ENCODE data around the gene CLDN1.

The CLDN1 gene

GRCh38 chr3:190286014-190286413, 36.2 kb downstream of the CLDN1 start:
- H3K9me3 ChIP-seq (ENCODE audit: insufficient read depth, low read length, severe bottlenecking): peaks cover 8% of the 10 kb centered on the region
- no peak overlapping the region for H3K4me2 ChIP-seq (ENCODE audit: insufficient read depth, low read length)
- TF ChIP-seq, protein P1, sequence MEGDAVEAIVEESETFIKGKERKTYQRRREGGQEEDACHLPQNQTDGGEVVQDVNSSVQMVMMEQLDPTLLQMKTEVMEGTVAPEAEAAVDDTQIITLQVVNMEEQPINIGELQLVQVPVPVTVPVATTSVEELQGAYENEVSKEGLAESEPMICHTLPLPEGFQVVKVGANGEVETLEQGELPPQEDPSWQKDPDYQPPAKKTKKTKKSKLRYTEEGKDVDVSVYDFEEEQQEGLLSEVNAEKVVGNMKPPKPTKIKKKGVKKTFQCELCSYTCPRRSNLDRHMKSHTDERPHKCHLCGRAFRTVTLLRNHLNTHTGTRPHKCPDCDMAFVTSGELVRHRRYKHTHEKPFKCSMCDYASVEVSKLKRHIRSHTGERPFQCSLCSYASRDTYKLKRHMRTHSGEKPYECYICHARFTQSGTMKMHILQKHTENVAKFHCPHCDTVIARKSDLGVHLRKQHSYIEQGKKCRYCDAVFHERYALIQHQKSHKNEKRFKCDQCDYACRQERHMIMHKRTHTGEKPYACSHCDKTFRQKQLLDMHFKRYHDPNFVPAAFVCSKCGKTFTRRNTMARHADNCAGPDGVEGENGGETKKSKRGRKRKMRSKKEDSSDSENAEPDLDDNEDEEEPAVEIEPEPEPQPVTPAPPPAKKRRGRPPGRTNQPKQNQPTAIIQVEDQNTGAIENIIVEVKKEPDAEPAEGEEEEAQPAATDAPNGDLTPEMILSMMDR (IDR thresholded peaks at IDR 0.05; ENCODE audit: borderline replicate concordance, extremely low read depth, low read length, poor library complexity, severe bottlenecking): no peak
- no peak for TF ChIP-seq EZH2 (IDR thresholded peaks at IDR 0.05; ENCODE audit: borderline replicate concordance, low read depth, low read length, severe bottlenecking)
- H3K27me3 ChIP-seq (ENCODE audit: insufficient read depth, low read length, poor library complexity): no peaks in the 10 kb centered on the region
- no peak overlapping the region for H3K4me3 ChIP-seq (ENCODE audit: low read depth in 1 of 2, low read length in 2 of 2)
- no peak overlapping the region for H3K9ac ChIP-seq (ENCODE audit: low read depth, low read length)
- no peaks in the 10 kb centered on the region for H3K79me2 ChIP-seq (ENCODE audit: insufficient read depth, low read length)
- no peaks in the 10 kb centered on the region for H3K4me1 ChIP-seq (ENCODE audit: insufficient read depth, low read length)
- ATAC-seq (ENCODE audit: insufficient read depth, low read depth) (no peak), DNase-seq (no peak)
- H4K20me1 ChIP-seq (ENCODE audit: insufficient read depth, low read length): no peaks in the 10 kb centered on the region
- no peak overlapping the region for H3K27ac ChIP-seq (ENCODE audit: low read length)
- no peak overlapping the region for H2AFZ ChIP-seq (ENCODE audit: low read depth, low read length)
- no peaks in the 10 kb centered on the region for H3K36me3 ChIP-seq (ENCODE audit: insufficient read depth, low read length)

GRCh38 chr3:190281308-190282051, 40.8 kb downstream of the CLDN1 start:
- Histone ChIP-seq H3K9me3 (ENCODE audit: insufficient read depth, low read length, severe bottlenecking) (peaks cover 8% of the 10 kb centered on the region), H3K4me1 (ENCODE audit: insufficient read depth, low read length) (no peaks in the 10 kb centered on the region), H3K36me3 (ENCODE audit: insufficient read depth, low read length) (no peaks in the 10 kb centered on the region), H2AFZ (ENCODE audit: low read depth, low read length) (no peak overlapping the region), H3K4me2 (ENCODE audit: insufficient read depth, low read length) (no peak overlapping the region), H4K20me1 (ENCODE audit: insufficient read depth, low read length) (no peaks in the 10 kb centered on the region), H3K27me3 (ENCODE audit: insufficient read depth, low read length, poor library complexity) (no peaks in the 10 kb centered on the region), H3K79me2 (ENCODE audit: insufficient read depth, low read length) (no peaks in the 10 kb centered on the region), H3K4me3 (ENCODE audit: low read depth in 1 of 2, low read length in 2 of 2) (no peak overlapping the region), H3K27ac (ENCODE audit: low read length) (no peak overlapping the region), H3K9ac (ENCODE audit: low read depth, low read length) (no peak overlapping the region)
- no peak for TF ChIP-seq EZH2 (IDR thresholded peaks at IDR 0.05; ENCODE audit: borderline replicate concordance, low read depth, low read length, severe bottlenecking)
- TF ChIP-seq, protein P1 (IDR thresholded peaks at IDR 0.05; ENCODE audit: borderline replicate concordance, extremely low read depth, low read length, poor library complexity, severe bottlenecking): no peak
- ATAC-seq (ENCODE audit: insufficient read depth, low read depth) (no peak), DNase-seq (no peak)

DNA sequence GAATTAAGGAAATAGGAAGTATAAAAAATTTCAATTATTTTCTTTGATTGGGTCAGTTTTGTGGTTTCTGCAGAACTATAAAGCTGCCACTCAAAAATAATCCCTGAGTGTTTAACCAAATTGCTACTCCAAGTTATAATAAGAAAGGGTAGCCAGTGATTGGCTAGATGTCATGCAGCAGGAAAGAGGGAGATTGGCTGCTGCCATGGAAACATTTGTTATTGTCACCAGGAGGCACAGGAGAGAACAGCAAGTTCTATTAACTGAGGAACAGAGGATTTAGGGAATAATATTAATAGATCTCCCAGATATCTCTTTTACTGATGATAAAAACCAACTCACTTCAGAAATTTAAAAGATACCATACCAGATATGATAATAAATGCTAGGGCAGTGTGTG, 42.6 kb downstream of the CLDN1 start:
- Histone ChIP-seq H3K9ac (ENCODE audit: low read depth, low read length) (no peak overlapping the region), H3K79me2 (ENCODE audit: insufficient read depth, low read length) (no peaks in the 10 kb centered on the region), H3K9me3 (ENCODE audit: insufficient read depth, low read length, severe bottlenecking) (no peaks in the 10 kb centered on the region), H3K36me3 (ENCODE audit: insufficient read depth, low read length) (no peaks in the 10 kb centered on the region), H2AFZ (ENCODE audit: low read depth, low read length) (no peak overlapping the region), H3K4me3 (ENCODE audit: low read depth in 1 of 2, low read length in 2 of 2) (no peak overlapping the region), H3K4me2 (ENCODE audit: insufficient read depth, low read length) (no peak overlapping the region), H3K27ac (ENCODE audit: low read length) (no peak overlapping the region), H3K4me1 (ENCODE audit: insufficient read depth, low read length) (no peaks in the 10 kb centered on the region), H4K20me1 (ENCODE audit: insufficient read depth, low read length) (no peaks in the 10 kb centered on the region), H3K27me3 (ENCODE audit: insufficient read depth, low read length, poor library complexity) (no peaks in the 10 kb centered on the region)
- TF ChIP-seq, protein P1 (IDR thresholded peaks at IDR 0.05; ENCODE audit: borderline replicate concordance, extremely low read depth, low read length, poor library complexity, severe bottlenecking): no peak
- no peak for TF ChIP-seq EZH2 (IDR thresholded peaks at IDR 0.05; ENCODE audit: borderline replicate concordance, low read depth, low read length, severe bottlenecking)
- ATAC-seq (ENCODE audit: insufficient read depth, low read depth) (no peak), DNase-seq (no peak)
